GM23338 (cell line): ENCODE results near the gene DNASE1. TPM values are rescaled to one million over a fixed set of nuclear protein-coding genes. Genes with fewer than 3 reads are reported as not detected.
A peak's percentile ranks its signal among the peaks of the same experiment; 100 is the strongest.

ENCODE experiments used
- ATAC-seq: fragments of 200-7000 bp; cut with Tn5 transposase; 3 replicates; pipeline ENCODE4 v1.9.1; 2020
- DNase-seq: peaks from one replicate; pipeline ENCODE4 v3.0.0-alpha.2; 2015; ENCODE audit warnings: low spot score
- H2AFZ ChIP-seq: fragments of 200-600 bp; sonication (generic); 2 replicates; pipeline ENCODE4 v1.8.0; 2016; ENCODE audit warnings: antibody characterized with exemption, mild to moderate bottlenecking, moderate library complexity
- H3F3A ChIP-seq: fragments of 200-600 bp; sonication (generic); replicated peaks from 2 replicates; pipeline ENCODE4 v1.8.0; 2017; ENCODE audit warnings: antibody characterized with exemption, mixed run types, low read depth
- H3K27ac ChIP-seq: fragments of 200-600 bp; sonication (generic); 2 replicates; pipeline ENCODE4 v1.6.1; 2016; ENCODE audit warnings: low read depth
- H3K27me3 ChIP-seq: fragments of 200-600 bp; sonication (generic); 2 replicates; pipeline ENCODE4 v1.8.0; 2016; ENCODE audit warnings: mild to moderate bottlenecking, mixed run types, moderate library complexity; ENCODE audit not compliant: insufficient read depth
- H3K36me3 ChIP-seq: fragments of 200-600 bp; sonication (generic); 2 replicates; pipeline ENCODE4 v1.8.0; 2016; ENCODE audit warnings: mild to moderate bottlenecking; ENCODE audit not compliant: insufficient read depth
- H3K4me1 ChIP-seq: fragments of 200-600 bp; sonication (generic); 2 replicates; pipeline ENCODE4 v1.8.0; 2016; ENCODE audit warnings: mild to moderate bottlenecking, moderate library complexity; ENCODE audit not compliant: insufficient read depth
- H3K4me2 ChIP-seq: fragments of 200-600 bp; sonication (generic); 2 replicates; pipeline ENCODE4 v1.7.1; 2017; ENCODE audit warnings: mixed run types
- H3K4me3 ChIP-seq: fragments of 200-600 bp; sonication (generic); 2 replicates; pipeline ENCODE4 v1.6.1; 2016; ENCODE audit warnings: mixed run types
- H3K79me2 ChIP-seq: fragments of 200-600 bp; sonication (generic); replicated peaks from 2 replicates; pipeline ENCODE4 v1.8.0; 2017; ENCODE audit warnings: mild to moderate bottlenecking; ENCODE audit not compliant: insufficient read depth
- H3K9me2 ChIP-seq: fragments of 200-600 bp; sonication (generic); 2 replicates; pipeline ENCODE4 v1.8.0; 2017; ENCODE audit not compliant: insufficient read depth
- H4K20me1 ChIP-seq: fragments of 200-600 bp; sonication (generic); replicated peaks from 2 replicates; pipeline ENCODE4 v1.8.0; 2017; ENCODE audit warnings: mild to moderate bottlenecking; ENCODE audit not compliant: insufficient read depth
- H3K27ac Mint-ChIP-seq: 2 replicates; pipeline ENCODE4 v1.8.0; 2020; ENCODE audit warnings: inconsistent platforms, mild to moderate bottlenecking, moderate library complexity, mixed read lengths
- H3K27me3 Mint-ChIP-seq: 3 replicates; pipeline ENCODE4 v1.8.0; 2022; ENCODE audit warnings: low read depth, mild to moderate bottlenecking, moderate library complexity, mixed read lengths, inconsistent platforms; ENCODE audit not compliant: insufficient read depth, poor library complexity
- H3K36me3 Mint-ChIP-seq: 3 replicates; pipeline ENCODE4 v1.8.0; 2021; ENCODE audit warnings: low read depth, mild to moderate bottlenecking, inconsistent platforms, moderate library complexity, mixed read lengths
- H3K4me1 Mint-ChIP-seq: 3 replicates; pipeline ENCODE4 v1.8.0; 2020; ENCODE audit warnings: mild to moderate bottlenecking, inconsistent platforms, mixed read lengths
- H3K4me3 Mint-ChIP-seq: 3 replicates; pipeline ENCODE4 v1.8.0; 2021; ENCODE audit warnings: moderate library complexity, mild to moderate bottlenecking, inconsistent platforms, mixed read lengths
- H3K9me3 Mint-ChIP-seq: 3 replicates; pipeline ENCODE4 v1.8.0; 2020; ENCODE audit warnings: moderate library complexity, mild to moderate bottlenecking, inconsistent platforms, mixed read lengths
- CREB1 ChIP-seq: fragments of 250-450 bp; sonication (Bioruptor Pico); IDR thresholded peaks from 2 replicates; pipeline ENCODE4 v1.5.0; 2020; ENCODE audit warnings: low read depth, mild to moderate bottlenecking, moderate library complexity
- EZH2 ChIP-seq: fragments of 200-600 bp; sonication (generic); IDR thresholded peaks from one replicate; pipeline ENCODE4 v1.8.0; 2017; ENCODE audit warnings: antibody characterized with exemption, mild to moderate bottlenecking, low read depth; ENCODE audit not compliant: unreplicated experiment
- EZH2phosphoT487 ChIP-seq: fragments of 200-600 bp; sonication (generic); IDR thresholded peaks from one replicate; pipeline ENCODE4 v1.8.1; 2018; ENCODE audit warnings: antibody characterized with exemption; ENCODE audit not compliant: unreplicated experiment
- JUNB ChIP-seq: IDR thresholded peaks from one replicate; pipeline ENCODE4 v1.6.1; 2016; ENCODE audit warnings: antibody characterized with exemption; ENCODE audit not compliant: unreplicated experiment
- NANOG ChIP-seq: IDR thresholded peaks from 2 replicates; pipeline ENCODE4 v1.6.1; 2016; ENCODE audit warnings: antibody characterized with exemption, borderline replicate concordance
- POLR2AphosphoS5 ChIP-seq: IDR thresholded peaks from 2 replicates; pipeline ENCODE4 v1.6.1; 2016; ENCODE audit warnings: antibody characterized with exemption, low read depth
- STAT1 ChIP-seq: IDR thresholded peaks from one replicate; pipeline ENCODE4 v1.6.1; 2016; ENCODE audit warnings: antibody characterized with exemption; ENCODE audit not compliant: unreplicated experiment
- ZNF114 ChIP-seq: fragments of 250-450 bp; sonication (Bioruptor Pico); IDR thresholded peaks from 2 replicates; pipeline ENCODE4 v1.5.0; 2020; ENCODE audit warnings: mild to moderate bottlenecking, moderate library complexity
- ZNF331 ChIP-seq: fragments of 250-450 bp; sonication (Bioruptor Pico); IDR thresholded peaks from 2 replicates; pipeline ENCODE4 v1.5.0; 2020; ENCODE audit warnings: low read depth, mild to moderate bottlenecking, moderate library complexity
- polyA plus RNA-seq: library from polyadenylated mRNA; unstranded; fragments of >200 nt; fragmentation: Nextera tagmentation; extraction: Ambion mirVana; gene quantifications from 2 replicates; pipeline ENCODE4 v1.2.1, GENCODE V29; 2016
- total RNA-seq: library from RNA; depleted of rRNA; stranded (reverse); fragments of >200 nt; shearing (Covaris generic); gene quantifications from 2 replicates; pipeline ENCODE4 v1.2.3, GENCODE V29; 2014
- TF ChIP-seq, protein P1 (sequence below), 2 experiments: fragments of 200-600 bp in 1 of 2; sonication (generic) in 1 of 2; conservative IDR thresholded peaks; 2 replicates each; pipeline versions ENCODE4 v1.5.1 to v1.6.1; 2016 to 2017; ENCODE audit warnings: antibody characterized with exemption in 2 of 2, low read depth in 2 of 2, mild to moderate bottlenecking in 2 of 2, moderate library complexity in 1 of 2
- TF ChIP-seq, protein P2 (sequence below): fragments of 250-450 bp; sonication (Bioruptor Pico); IDR thresholded peaks from 2 replicates; pipeline ENCODE4 v1.5.0; 2020; ENCODE audit warnings: mild to moderate bottlenecking, moderate library complexity
- TF ChIP-seq, protein P3 (sequence below): IDR thresholded peaks from 2 replicates; pipeline ENCODE4 v1.6.1; 2016; ENCODE audit warnings: antibody characterized with exemption
- TF ChIP-seq, protein P4 (sequence below): IDR thresholded peaks from one replicate; pipeline ENCODE4 v1.6.1; 2018; ENCODE audit warnings: antibody characterized with exemption; ENCODE audit not compliant: unreplicated experiment

DNASE1 gene
- total and polyA plus RNA-seq, 2 experiments from 2014 or later: 7.9 to 23.0 TPM

DNA sequence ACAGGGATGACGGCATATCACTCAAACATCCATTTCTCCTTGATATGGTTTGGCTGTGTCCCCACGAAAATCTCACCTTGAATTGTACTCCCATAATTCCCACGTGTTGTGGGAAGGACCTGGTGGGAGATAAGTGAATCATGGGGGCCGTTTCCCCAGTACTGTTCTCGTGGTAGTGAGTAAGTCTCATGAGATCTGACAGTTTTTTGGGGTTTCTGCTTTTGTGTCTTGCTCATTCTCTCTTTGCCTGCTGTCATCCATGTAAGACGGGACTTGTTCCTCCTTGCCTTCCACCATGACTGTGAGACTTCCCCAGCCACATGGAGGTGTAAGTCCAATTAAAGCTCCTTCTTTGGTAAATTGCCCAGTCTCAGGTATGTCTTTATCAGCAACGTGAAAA, 32.5 kb downstream of the DNASE1 start:
- no peak overlapping the region for H3K4me3 ChIP-seq
- Mint-ChIP-seq H3K4me1 (peaks cover 4% of the 10 kb centered on the region), H3K36me3 (peaks cover 79% of the 10 kb centered on the region), H3K9me3 (no peaks in the 10 kb centered on the region), H3K4me3 (no peak overlapping the region), H3K27ac (no peak overlapping the region), H3K27me3 (no peaks in the 10 kb centered on the region)
- peaks cover 36% of the 10 kb centered on the region for H3K36me3 ChIP-seq
- H3K9me2 ChIP-seq: no peaks in the 10 kb centered on the region
- no peaks in the 10 kb centered on the region for H3K27me3 ChIP-seq
- no peak overlapping the region for H2AFZ ChIP-seq
- H4K20me1 ChIP-seq: peaks cover 18% of the 10 kb centered on the region
- ATAC-seq: no peak
- H3K4me1 ChIP-seq: no peaks in the 10 kb centered on the region
- peaks cover 9% of the 10 kb centered on the region; the same call in 1 of the 2 replicates for H3F3A ChIP-seq
- H3K79me2 ChIP-seq: peaks cover 11% of the 10 kb centered on the region; the same call in 1 of the 2 replicates
- TF ChIP-seq, protein P1, sequence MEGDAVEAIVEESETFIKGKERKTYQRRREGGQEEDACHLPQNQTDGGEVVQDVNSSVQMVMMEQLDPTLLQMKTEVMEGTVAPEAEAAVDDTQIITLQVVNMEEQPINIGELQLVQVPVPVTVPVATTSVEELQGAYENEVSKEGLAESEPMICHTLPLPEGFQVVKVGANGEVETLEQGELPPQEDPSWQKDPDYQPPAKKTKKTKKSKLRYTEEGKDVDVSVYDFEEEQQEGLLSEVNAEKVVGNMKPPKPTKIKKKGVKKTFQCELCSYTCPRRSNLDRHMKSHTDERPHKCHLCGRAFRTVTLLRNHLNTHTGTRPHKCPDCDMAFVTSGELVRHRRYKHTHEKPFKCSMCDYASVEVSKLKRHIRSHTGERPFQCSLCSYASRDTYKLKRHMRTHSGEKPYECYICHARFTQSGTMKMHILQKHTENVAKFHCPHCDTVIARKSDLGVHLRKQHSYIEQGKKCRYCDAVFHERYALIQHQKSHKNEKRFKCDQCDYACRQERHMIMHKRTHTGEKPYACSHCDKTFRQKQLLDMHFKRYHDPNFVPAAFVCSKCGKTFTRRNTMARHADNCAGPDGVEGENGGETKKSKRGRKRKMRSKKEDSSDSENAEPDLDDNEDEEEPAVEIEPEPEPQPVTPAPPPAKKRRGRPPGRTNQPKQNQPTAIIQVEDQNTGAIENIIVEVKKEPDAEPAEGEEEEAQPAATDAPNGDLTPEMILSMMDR (conservative IDR thresholded peaks at IDR 0.05; ENCODE audit: low read depth in 2 of 2): no peak
- TF ChIP-seq POLR2AphosphoS5: no peak
- TF ChIP-seq, protein P2, sequence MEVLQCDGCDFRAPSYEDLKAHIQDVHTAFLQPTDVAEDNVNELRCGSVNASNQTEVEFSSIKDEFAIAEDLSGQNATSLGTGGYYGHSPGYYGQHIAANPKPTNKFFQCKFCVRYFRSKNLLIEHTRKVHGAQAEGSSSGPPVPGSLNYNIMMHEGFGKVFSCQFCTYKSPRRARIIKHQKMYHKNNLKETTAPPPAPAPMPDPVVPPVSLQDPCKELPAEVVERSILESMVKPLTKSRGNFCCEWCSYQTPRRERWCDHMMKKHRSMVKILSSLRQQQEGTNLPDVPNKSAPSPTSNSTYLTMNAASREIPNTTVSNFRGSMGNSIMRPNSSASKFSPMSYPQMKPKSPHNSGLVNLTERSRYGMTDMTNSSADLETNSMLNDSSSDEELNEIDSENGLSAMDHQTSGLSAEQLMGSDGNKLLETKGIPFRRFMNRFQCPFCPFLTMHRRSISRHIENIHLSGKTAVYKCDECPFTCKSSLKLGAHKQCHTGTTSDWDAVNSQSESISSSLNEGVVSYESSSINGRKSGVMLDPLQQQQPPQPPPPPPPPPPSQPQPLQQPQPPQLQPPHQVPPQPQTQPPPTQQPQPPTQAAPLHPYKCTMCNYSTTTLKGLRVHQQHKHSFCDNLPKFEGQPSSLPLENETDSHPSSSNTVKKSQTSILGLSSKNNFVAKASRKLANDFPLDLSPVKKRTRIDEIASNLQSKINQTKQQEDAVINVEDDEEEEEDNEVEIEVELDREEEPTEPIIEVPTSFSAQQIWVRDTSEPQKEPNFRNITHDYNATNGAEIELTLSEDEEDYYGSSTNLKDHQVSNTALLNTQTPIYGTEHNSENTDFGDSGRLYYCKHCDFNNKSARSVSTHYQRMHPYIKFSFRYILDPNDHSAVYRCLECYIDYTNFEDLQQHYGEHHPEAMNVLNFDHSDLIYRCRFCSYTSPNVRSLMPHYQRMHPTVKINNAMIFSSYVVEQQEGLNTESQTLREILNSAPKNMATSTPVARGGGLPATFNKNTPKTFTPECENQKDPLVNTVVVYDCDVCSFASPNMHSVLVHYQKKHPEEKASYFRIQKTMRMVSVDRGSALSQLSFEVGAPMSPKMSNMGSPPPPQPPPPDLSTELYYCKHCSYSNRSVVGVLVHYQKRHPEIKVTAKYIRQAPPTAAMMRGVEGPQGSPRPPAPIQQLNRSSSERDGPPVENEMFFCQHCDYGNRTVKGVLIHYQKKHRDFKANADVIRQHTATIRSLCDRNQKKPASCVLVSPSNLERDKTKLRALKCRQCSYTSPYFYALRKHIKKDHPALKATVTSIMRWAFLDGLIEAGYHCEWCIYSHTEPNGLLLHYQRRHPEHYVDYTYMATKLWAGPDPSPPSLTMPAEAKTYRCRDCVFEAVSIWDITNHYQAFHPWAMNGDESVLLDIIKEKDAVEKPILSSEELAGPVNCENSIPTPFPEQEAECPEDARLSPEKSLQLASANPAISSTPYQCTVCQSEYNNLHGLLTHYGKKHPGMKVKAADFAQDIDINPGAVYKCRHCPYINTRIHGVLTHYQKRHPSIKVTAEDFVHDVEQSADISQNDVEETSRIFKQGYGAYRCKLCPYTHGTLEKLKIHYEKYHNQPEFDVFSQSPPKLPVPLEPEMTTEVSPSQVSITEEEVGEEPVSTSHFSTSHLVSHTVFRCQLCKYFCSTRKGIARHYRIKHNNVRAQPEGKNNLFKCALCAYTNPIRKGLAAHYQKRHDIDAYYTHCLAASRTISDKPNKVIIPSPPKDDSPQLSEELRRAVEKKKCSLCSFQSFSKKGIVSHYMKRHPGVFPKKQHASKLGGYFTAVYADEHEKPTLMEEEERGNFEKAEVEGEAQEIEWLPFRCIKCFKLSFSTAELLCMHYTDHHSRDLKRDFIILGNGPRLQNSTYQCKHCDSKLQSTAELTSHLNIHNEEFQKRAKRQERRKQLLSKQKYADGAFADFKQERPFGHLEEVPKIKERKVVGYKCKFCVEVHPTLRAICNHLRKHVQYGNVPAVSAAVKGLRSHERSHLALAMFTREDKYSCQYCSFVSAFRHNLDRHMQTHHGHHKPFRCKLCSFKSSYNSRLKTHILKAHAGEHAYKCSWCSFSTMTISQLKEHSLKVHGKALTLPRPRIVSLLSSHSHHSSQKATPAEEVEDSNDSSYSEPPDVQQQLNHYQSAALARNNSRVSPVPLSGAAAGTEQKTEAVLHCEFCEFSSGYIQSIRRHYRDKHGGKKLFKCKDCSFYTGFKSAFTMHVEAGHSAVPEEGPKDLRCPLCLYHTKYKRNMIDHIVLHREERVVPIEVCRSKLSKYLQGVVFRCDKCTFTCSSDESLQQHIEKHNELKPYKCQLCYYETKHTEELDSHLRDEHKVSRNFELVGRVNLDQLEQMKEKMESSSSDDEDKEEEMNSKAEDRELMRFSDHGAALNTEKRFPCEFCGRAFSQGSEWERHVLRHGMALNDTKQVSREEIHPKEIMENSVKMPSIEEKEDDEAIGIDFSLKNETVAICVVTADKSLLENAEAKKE (CRISPR knock-in tag): no peak
- TF ChIP-seq EZH2: no peak
- TF ChIP-seq ZNF114: no peak
- no peak for TF ChIP-seq ZNF331
- TF ChIP-seq, protein P3, sequence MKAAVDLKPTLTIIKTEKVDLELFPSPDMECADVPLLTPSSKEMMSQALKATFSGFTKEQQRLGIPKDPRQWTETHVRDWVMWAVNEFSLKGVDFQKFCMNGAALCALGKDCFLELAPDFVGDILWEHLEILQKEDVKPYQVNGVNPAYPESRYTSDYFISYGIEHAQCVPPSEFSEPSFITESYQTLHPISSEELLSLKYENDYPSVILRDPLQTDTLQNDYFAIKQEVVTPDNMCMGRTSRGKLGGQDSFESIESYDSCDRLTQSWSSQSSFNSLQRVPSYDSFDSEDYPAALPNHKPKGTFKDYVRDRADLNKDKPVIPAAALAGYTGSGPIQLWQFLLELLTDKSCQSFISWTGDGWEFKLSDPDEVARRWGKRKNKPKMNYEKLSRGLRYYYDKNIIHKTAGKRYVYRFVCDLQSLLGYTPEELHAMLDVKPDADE: no peak
- TF ChIP-seq, protein P4, sequence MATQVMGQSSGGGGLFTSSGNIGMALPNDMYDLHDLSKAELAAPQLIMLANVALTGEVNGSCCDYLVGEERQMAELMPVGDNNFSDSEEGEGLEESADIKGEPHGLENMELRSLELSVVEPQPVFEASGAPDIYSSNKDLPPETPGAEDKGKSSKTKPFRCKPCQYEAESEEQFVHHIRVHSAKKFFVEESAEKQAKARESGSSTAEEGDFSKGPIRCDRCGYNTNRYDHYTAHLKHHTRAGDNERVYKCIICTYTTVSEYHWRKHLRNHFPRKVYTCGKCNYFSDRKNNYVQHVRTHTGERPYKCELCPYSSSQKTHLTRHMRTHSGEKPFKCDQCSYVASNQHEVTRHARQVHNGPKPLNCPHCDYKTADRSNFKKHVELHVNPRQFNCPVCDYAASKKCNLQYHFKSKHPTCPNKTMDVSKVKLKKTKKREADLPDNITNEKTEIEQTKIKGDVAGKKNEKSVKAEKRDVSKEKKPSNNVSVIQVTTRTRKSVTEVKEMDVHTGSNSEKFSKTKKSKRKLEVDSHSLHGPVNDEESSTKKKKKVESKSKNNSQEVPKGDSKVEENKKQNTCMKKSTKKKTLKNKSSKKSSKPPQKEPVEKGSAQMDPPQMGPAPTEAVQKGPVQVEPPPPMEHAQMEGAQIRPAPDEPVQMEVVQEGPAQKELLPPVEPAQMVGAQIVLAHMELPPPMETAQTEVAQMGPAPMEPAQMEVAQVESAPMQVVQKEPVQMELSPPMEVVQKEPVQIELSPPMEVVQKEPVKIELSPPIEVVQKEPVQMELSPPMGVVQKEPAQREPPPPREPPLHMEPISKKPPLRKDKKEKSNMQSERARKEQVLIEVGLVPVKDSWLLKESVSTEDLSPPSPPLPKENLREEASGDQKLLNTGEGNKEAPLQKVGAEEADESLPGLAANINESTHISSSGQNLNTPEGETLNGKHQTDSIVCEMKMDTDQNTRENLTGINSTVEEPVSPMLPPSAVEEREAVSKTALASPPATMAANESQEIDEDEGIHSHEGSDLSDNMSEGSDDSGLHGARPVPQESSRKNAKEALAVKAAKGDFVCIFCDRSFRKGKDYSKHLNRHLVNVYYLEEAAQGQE: no peak
- TF ChIP-seq STAT1: no peak
- TF ChIP-seq CREB1 (CRISPR knock-in tag): no peak
- no peak for TF ChIP-seq JUNB
- TF ChIP-seq EZH2phosphoT487: no peak
- no peak for TF ChIP-seq NANOG
- H3K4me2 ChIP-seq: no peak overlapping the region
- DNase-seq: no peak
- H3K27ac ChIP-seq: 0 out of 2 replicates have a peak overlapping the region, but pooled peaks have one; percentile 26
